Transverse colon (tissue), 4 donors: ENCODE measurements around the gene SUN1. TPM values are rescaled to one million over a fixed set of nuclear protein-coding genes. Genes with fewer than 3 reads are reported as not detected.

Source experiments
- DNase-seq: peaks from one replicate; pipeline ENCODE4 v3.0.0-alpha.2; 2019
- H3K27ac ChIP-seq, 4 donors: fragments of 200-600 bp; sonication (generic); 2 replicates each; pipeline ENCODE4 v1.5.1; 2016 to 2018; ENCODE audit warnings: inconsistent platforms in 4 of 4
- H3K27me3 ChIP-seq: fragments of 200-600 bp; sonication (generic); 2 replicates; pipeline ENCODE4 v1.5.1; 2017; ENCODE audit warnings: inconsistent platforms
- H3K36me3 ChIP-seq, 4 donors: fragments of 200-600 bp; sonication (generic); 2 replicates each; pipeline ENCODE4 v1.5.1; 2017 to 2019; ENCODE audit warnings: inconsistent platforms in 4 of 4
- H3K4me1 ChIP-seq, 4 donors: fragments of 200-600 bp; sonication (generic); 2 replicates each; pipeline ENCODE4 v1.5.1; 2017 to 2020; ENCODE audit warnings: inconsistent platforms in 4 of 4
- H3K4me3 ChIP-seq, 4 donors: fragments of 200-600 bp; sonication (generic); 1 replicate in 1 of 4; 2 replicates in 3 of 4; pipeline versions ENCODE4 v1.5.1 to v1.6.1; 2017 to 2019; ENCODE audit warnings: inconsistent platforms in 4 of 4
- H3K9me3 ChIP-seq, 2 donors: fragments of 200-600 bp; sonication (generic); 2 replicates each; pipeline ENCODE4 v1.5.1; 2017 to 2019; ENCODE audit warnings: inconsistent platforms in 2 of 2
- EP300 ChIP-seq: sonication (generic); formaldehyde crosslinking; IDR thresholded peaks from one replicate; pipeline ENCODE4 v1.6.1; 2017; ENCODE audit warnings: antibody characterized with exemption, low read depth
- POLR2A ChIP-seq: fragments of 450-650 bp; IDR thresholded peaks from one replicate; pipeline ENCODE4 v1.6.1; 2016; ENCODE audit warnings: antibody characterized with exemption, mild to moderate bottlenecking, moderate library complexity
- POLR2AphosphoS5 ChIP-seq, 3 donors: sonication (generic); formaldehyde crosslinking; IDR thresholded peaks; one replicate each; pipeline ENCODE4 v1.6.1; 2016; ENCODE audit warnings: antibody characterized with exemption in 3 of 3
- WGBS, 2 donors: methylation state at CpG; one replicate each; pipeline ENCODE4 v1.1.5; 2018; ENCODE audit warnings: low coverage in 1 of 2; 5-methylcytosine and 5-hydroxymethylcytosine counted together
- in situ Hi-C, 4 donors: fragments of 200-750 bp; cut with MboI; loops; one replicate each; pipeline versions ENCODE4 v1.15.0 to v1.15.1; 2017; ENCODE audit warnings: low sequenced_read_pairs in 3 of 4, low pct_ligation_motif_present in 1 of 4, low pct_unique_long_range_greater_than_20kb in 1 of 4
- intact Hi-C: fragments of 100-400 bp; cut with DNase I; formaldehyde crosslinking; loops from one replicate; pipeline ENCODE4 v1.15.1; 2023; ENCODE audit warnings: low total_unique reads
- total RNA-seq, 4 donors: library from RNA; depleted of rRNA; stranded (reverse); fragments of >200 nt; gene quantifications; one replicate each; pipeline ENCODE4 v1.1.0, GENCODE V29; 2016
- TF ChIP-seq, protein P1 (sequence below), 5 experiments: fragments of 200-600 bp in 3 of 5; fragments of 450-650 bp in 2 of 5; sonication (generic) in 3 of 5; IDR thresholded peaks; 1 replicate in 2 of 5; 2 replicates in 3 of 5; pipeline ENCODE4 v1.5.1; 2016 to 2017; ENCODE audit warnings: antibody characterized with exemption in 5 of 5, inconsistent platforms in 3 of 5, mild to moderate bottlenecking in 2 of 5, moderate library complexity in 1 of 5

Gene SUN1
- total RNA-seq, 4 donors from 2014 or later = 92.7 to 569 (median 162) TPM

DNA sequence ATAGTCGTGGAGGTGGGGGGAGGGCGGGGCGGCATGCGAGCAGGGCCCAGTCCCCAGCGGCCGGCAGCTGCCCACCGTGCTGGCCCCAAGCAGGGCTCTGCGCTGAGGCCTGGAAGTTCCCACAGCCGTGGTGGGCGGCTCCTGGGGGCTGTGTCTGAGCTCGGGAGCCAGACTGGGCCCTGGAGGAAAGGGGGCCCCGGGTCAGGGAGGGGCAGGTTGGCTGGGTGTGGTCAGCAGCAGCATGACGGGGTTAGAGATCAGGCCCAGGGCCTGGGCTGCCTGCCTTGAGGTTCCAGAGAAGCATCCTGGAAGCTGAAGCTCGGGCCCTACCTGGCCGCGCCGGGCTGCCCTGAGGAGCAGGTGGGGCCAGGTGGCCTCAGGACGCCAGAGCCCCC is 66.2 kb downstream of the SUN1 start:
- Histone ChIP-seq H3K4me3 (no peak overlapping the region), H3K27ac (no peak overlapping the region), H3K27me3 (no peaks in the 10 kb centered on the region), H3K36me3 (peaks cover 0 to 20% (median 9%) of the 10 kb centered on the region in 4 donors), H3K4me1 (peaks cover 5 to 21% (median 14%) of the 10 kb centered on the region in 4 donors), H3K9me3 (no peaks in the 10 kb centered on the region)
- no peak for DNase-seq
- TF ChIP-seq, protein P1, sequence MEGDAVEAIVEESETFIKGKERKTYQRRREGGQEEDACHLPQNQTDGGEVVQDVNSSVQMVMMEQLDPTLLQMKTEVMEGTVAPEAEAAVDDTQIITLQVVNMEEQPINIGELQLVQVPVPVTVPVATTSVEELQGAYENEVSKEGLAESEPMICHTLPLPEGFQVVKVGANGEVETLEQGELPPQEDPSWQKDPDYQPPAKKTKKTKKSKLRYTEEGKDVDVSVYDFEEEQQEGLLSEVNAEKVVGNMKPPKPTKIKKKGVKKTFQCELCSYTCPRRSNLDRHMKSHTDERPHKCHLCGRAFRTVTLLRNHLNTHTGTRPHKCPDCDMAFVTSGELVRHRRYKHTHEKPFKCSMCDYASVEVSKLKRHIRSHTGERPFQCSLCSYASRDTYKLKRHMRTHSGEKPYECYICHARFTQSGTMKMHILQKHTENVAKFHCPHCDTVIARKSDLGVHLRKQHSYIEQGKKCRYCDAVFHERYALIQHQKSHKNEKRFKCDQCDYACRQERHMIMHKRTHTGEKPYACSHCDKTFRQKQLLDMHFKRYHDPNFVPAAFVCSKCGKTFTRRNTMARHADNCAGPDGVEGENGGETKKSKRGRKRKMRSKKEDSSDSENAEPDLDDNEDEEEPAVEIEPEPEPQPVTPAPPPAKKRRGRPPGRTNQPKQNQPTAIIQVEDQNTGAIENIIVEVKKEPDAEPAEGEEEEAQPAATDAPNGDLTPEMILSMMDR (IDR thresholded peaks at IDR 0.05) = no peak
- TF ChIP-seq EP300 (no peak), POLR2A (no peak), POLR2AphosphoS5 (IDR thresholded peaks at IDR 0.05) (no peak)
- intact Hi-C loops = no loop called here
- 87% methylated on average over 16 of the region's 18 CpGs; no CpG with 5 or more reads in 1 of the 2 donors for WGBS, 2 donors
- in situ Hi-C loops = no loop called here

DNA sequence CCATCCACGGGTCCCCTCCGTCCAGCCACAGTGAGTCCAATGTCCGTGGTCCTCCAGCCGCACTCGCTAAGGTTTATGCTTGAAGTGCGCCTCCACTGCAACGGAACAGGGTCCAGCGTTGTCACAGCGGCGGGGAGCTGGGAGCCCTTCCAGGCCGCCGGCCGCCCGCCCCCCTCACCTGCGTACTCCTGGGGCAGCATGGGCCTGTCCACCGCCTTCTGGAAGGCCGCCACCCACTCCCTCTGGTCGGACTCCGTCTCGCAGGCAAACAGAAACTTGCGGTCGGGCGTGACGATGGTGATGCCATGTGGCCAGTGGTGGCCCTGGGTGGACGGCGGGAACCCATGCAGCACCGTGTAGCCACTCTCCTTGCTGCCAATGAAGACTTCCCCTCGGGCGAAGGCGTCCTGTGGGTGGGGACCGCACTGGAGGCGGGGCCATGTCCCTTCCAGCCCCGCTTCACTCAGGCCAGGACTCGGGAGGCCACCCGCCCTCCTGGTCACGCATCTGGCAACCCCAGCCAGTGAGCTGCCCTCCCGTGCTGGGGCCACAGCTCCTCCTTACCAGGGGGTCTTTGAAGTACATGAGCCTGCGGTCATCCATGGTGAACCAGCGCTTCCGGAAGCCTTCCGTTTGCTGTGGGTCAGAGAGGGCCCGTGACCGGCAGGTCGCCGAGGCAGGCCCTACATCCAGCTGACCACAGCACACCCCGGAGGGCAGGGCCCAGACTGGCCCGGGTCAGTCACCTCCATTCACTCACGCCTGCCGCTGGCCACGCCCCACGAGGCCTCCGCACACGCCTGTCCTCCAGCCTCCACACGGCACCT is 66.8 kb downstream of the SUN1 start:
- WGBS, 2 donors = 91% methylated on average over 54 of the region's 54 CpGs; no CpG with 5 or more reads in 1 of the 2 donors
- no peaks in the 10 kb centered on the region for H3K27me3 ChIP-seq
- peaks cover 0 to 20% (median 9%) of the 10 kb centered on the region in 4 donors for H3K36me3 ChIP-seq

DNA sequence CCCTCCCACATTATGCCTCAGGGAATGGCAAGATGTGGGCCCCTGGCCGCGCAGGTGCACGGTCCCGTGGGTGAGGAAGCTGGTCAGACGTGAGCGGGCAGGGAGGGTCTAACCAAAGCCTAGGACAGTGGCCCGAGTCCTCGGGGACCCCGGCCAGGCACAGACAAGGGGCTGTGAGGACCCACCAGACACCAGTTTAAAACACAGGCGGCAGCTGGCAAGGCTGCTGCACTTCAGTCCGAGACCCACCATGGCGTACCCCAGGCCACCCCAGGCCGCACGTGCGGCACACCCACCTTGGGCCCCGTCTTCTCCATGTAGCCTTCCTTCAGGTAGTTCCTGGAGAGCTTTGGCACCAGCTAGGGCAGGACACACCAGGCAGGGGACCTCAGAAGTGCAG is 67.5 kb downstream of the SUN1 start:
- Histone ChIP-seq H3K27me3 (no peaks in the 10 kb centered on the region), H3K4me3 (no peak overlapping the region), H3K36me3 (peaks cover 0 to 19% (median 8%) of the 10 kb centered on the region in 4 donors), H3K9me3 (no peaks in the 10 kb centered on the region), H3K27ac (peak overlapping the region in 2 of 4 donors; percentile 81 to 82), H3K4me1 (peaks cover 5 to 21% (median 14%) of the 10 kb centered on the region in 4 donors)
- no peak for TF ChIP-seq POLR2AphosphoS5 (IDR thresholded peaks at IDR 0.05)
- TF ChIP-seq POLR2A = no peak
- no peak for DNase-seq
- intact Hi-C loops (no loop called here), in situ Hi-C loops (no loop called here)
- WGBS, 2 donors = 88% methylated on average over 16 of the region's 16 CpGs; no CpG with 5 or more reads in 1 of the 2 donors

More for the DNA sequence above, 66.8 kb downstream of the SUN1 start:
- Histone ChIP-seq H3K27ac (no peak overlapping the region), H3K9me3 (no peaks in the 10 kb centered on the region), H3K4me3 (no peak overlapping the region), H3K4me1 (peaks cover 5 to 21% (median 14%) of the 10 kb centered on the region in 4 donors)
- DNase-seq = no peak
- in situ Hi-C loops = no loop called here
- intact Hi-C loops = no loop called here
- TF ChIP-seq, protein P1 (IDR thresholded peaks at IDR 0.05) = no peak
- TF ChIP-seq POLR2A (no peak), EP300 (no peak), POLR2AphosphoS5 (IDR thresholded peaks at IDR 0.05) (no peak)

DNA sequence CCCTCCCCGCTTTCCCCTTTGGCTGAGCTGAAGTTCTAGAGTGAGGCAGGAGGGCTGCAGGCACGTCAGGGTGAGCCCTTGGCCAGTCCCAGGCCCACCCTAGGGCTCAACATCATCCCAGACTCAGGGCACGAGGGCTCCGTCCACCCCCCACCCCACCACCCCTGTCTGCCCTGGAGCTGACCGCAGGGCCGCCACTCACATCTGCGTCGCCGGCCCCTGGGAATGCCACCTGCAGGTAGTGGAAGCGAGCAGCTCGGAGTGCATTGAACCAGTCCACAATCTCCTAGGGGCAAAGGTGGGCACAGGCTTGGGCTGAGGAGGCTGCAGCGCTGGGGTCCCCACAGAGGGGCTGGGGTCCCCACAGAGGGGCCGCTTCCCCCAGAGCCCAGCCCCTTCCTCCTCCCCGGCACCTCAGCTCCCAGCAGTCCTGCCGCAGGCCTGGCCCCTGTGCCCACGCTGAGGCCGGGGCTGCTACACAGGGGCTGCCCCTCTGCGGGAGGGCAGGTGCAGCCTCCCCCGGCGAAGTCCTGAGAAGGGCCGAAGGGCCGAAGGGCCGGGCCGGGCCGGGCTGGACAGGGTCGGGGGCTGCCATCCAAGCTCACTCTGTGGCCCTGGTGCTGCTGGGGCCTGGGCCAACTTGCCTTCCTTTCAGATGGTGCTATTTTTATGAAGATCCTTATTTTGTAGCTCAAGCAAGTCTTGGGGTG is 68.2 kb downstream of the SUN1 start:
- Histone ChIP-seq H3K27me3 (no peaks in the 10 kb centered on the region), H3K4me1 (peaks cover 5 to 21% (median 14%) of the 10 kb centered on the region in 4 donors), H3K9me3 (no peaks in the 10 kb centered on the region), H3K27ac (peak overlapping the region; percentile 54 to 82 (median 75)), H3K4me3 (no peak overlapping the region), H3K36me3 (peaks cover 0 to 13% (median 5%) of the 10 kb centered on the region in 4 donors)
- TF ChIP-seq EP300 (no peak), POLR2A (no peak), POLR2AphosphoS5 (IDR thresholded peaks at IDR 0.05) (no peak)
- TF ChIP-seq, protein P1 (IDR thresholded peaks at IDR 0.05) = no peak
- no peak for DNase-seq
- in situ Hi-C loops (no loop called here), intact Hi-C loops (no loop called here)
- WGBS, 2 donors = 82 to 100% methylated on average over 1 to 23 of the region's 26 CpGs
